Sigmoid colon (tissue), 4 donors: ENCODE results near the gene ELAVL3.

Experiments used
- CTCF ChIP-seq, 4 experiments: fragments of 450-650 bp in 3 of 4; fragments of 200-600 bp in 1 of 4; IDR thresholded peaks; one replicate each; pipeline ENCODE4 v1.5.1; 2016 to 2019; ENCODE audit warnings: antibody characterized with exemption in 4 of 4, mild to moderate bottlenecking in 3 of 4, moderate library complexity in 2 of 4
- POLR2A ChIP-seq, 2 donors: fragments of 450-650 bp; IDR thresholded peaks; one replicate each; pipeline ENCODE4 v1.6.1; 2016; ENCODE audit warnings: antibody characterized with exemption in 2 of 2, mild to moderate bottlenecking in 2 of 2, moderate library complexity in 2 of 2
- POLR2AphosphoS5 ChIP-seq, 4 donors: sonication (generic); formaldehyde crosslinking; IDR thresholded peaks; one replicate each; pipeline ENCODE4 v1.6.1; 2017; ENCODE audit warnings: antibody characterized with exemption in 4 of 4

GRCh38 chr19:11423164-11423790 is 57.6 kb downstream of the ELAVL3 start:
- TF ChIP-seq POLR2AphosphoS5 (IDR thresholded peaks at IDR 0.05) (no peak), POLR2A (IDR thresholded peaks at IDR 0.05) (no peak), CTCF (IDR thresholded peaks at IDR 0.05) (no peak)
